Stimulated activated CD8-positive, alpha-beta memory T cell treated with anti-CD3 and anti-CD28 coated beads, Interleukin-12 subunit alpha, Interleukin-12 subunit beta, amount 100 ng/mL, for 1 hour (primary cell): Measurements from ENCODE around the gene CTNNA2.

ENCODE experiments used
- DNase-seq: peaks from one replicate; pipeline ENCODE4 v3.0.0-alpha.2; 2020; ENCODE audit warnings: low read depth

The CTNNA2 gene

GRCh38 chr2:80549901-80550300, 1037.0 kb downstream of the CTNNA2 start:
- DNase-seq = no peak

GRCh38 chr2:80560326-80560725, 1047.5 kb downstream of the CTNNA2 start:
- no peak for DNase-seq

- no peak for DNase-seq
Observed at GRCh38 chr2:80568011-80568410, 1055.2 kb downstream of the CTNNA2 start.

- DNase-seq = no peak
Observed at GRCh38 chr2:80573167-80573566, 1060.3 kb downstream of the CTNNA2 start.

- no peak for DNase-seq
Observed at GRCh38 chr2:80573950-80574349, 1061.1 kb downstream of the CTNNA2 start.

GRCh38 chr2:80579756-80580155, 1066.9 kb downstream of the CTNNA2 start:
- DNase-seq = no peak

- DNase-seq = no peak
Observed at GRCh38 chr2:80591233-80591632, 1078.4 kb downstream of the CTNNA2 start.

GRCh38 chr2:80592106-80592505, 1079.3 kb downstream of the CTNNA2 start:
- DNase-seq = no peak

GRCh38 chr2:80610108-80610507, 1097.3 kb downstream of the CTNNA2 start:
- DNase-seq = no peak

GRCh38 chr2:80621656-80622055, 1108.8 kb downstream of the CTNNA2 start:
- DNase-seq = no peak

- DNase-seq = no peak
Observed at GRCh38 chr2:80624062-80624461, 1111.2 kb downstream of the CTNNA2 start.

- no peak for DNase-seq
Observed at GRCh38 chr2:80634590-80634989, 1121.7 kb downstream of the CTNNA2 start.

- DNase-seq = no peak
Observed at GRCh38 chr2:80638783-80639182, 1125.9 kb downstream of the CTNNA2 start.

GRCh38 chr2:80642465-80642864, 1129.6 kb downstream of the CTNNA2 start:
- no peak for DNase-seq

GRCh38 chr2:80643598-80643997, 1130.7 kb downstream of the CTNNA2 start:
- no peak for DNase-seq

- DNase-seq = no peak
Observed at GRCh38 chr2:80651435-80651834, 1138.6 kb downstream of the CTNNA2 start.

- no peak for DNase-seq
Observed at GRCh38 chr2:80655265-80655664, 1142.4 kb downstream of the CTNNA2 start.

- no peak for DNase-seq
Observed at GRCh38 chr2:80670763-80671162, 1157.9 kb downstream of the CTNNA2 start.

GRCh38 chr2:80687524-80687923, 1174.7 kb downstream of the CTNNA2 start:
- DNase-seq = no peak

- no peak for DNase-seq
Observed at GRCh38 chr2:80689106-80689505, 1176.3 kb downstream of the CTNNA2 start.
